HG02571 (cell line): Measurements from ENCODE around the gene ISG20.

Experiments used
- ATAC-seq: cut with Tn5 transposase; IDR thresholded peaks from one replicate; pipeline ENCODE4 v1.9.1; 2021; ENCODE audit warnings: mild to moderate bottlenecking, moderate library complexity; ENCODE audit not compliant: unreplicated experiment

The ISG20 gene

DNA sequence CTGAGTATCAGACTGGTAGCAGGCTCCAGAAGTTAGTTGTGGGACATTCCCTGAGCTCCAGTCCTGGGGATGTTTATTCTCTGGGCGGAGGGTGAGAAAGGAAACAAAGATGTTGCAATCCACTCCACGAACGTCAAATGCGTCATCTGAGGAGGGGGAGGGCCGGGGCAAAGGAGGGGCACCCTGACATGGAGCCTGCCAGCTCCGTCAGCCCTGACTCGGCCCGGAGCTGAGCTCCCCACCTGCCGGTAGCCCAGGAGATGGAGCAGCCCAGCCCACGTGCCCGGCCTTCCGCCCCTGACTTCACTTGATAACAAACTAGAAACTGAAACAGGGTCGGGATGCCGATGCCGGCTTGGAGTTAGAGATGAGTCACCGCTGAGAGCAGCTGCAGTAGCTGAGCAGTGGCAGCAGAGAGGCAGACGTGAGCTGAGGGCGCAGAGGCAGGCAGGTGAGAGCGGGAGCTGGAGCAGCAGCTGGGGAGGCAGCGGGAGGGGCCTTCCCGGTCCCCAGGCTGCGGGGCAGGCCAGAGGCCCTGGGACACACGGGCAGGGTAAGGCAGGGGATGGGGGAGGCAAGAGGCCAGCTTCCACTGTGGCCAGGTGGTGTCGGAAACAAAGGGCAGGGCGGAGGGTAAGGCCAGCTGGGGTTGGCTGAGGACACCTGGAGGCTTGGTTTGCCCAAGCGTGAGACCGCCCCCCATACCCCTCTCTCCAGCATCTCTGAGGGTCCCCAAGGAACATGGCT lies at the start of gene ISG20:
TSS of gene ISG20 (plus strand) at position 391 of the 747 bp plus-strand sequence. CDS start at position 742, 351 bp downstream.
- ATAC-seq, result peak; percentile 60

- no peak for ATAC-seq
Observed at GRCh38 chr15:88590759-88591158, 48.1 kb upstream of the ISG20 start.

DNA sequence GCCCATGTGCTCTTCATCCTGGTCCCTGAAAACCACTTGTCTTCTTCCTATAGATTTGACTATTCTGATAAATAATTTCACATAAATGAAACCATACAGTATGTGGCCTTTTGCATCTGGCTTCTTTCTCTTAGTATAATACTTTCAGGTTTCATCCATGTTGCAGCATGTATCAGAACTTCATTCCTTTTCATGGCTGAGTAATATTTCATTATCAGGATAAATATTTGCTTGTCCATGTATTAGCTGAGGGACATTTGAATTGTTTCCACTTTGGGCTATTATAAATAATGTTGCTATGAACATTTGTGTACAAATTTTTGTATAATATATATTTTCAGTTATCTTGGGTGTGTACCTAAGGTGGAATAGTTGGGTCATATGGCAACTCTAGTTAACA lies 47.4 kb upstream of the ISG20 start:
- no peak for ATAC-seq

DNA sequence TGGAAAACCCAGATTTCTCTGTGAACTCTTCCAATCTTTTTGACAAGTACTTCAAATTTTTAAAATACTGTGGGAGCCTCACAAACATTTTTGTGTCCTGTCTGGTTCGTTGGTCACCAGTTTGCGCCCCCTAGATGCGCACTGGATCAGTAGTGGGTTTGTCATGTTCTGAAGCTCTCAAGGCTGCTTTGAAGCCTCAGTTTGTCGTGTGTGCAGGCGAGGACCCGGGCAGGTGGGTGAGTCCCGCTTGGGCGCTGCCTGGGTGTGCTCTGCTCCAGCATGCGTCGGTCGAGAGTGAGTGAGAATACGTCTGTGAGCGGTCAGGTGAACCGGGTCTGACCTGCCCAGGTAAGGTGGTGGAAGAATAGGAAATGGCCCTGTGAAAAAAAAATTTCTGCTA lies 34.9 kb upstream of the ISG20 start:
- no peak for ATAC-seq

GRCh38 chr15:88604381-88605188 lies 34.2 kb upstream of the ISG20 start:
- ATAC-seq, result no peak

GRCh38 chr15:88605189-88606069 lies 33.4 kb upstream of the ISG20 start:
- ATAC-seq, result no peak

GRCh38 chr15:88606070-88606794 lies 32.6 kb upstream of the ISG20 start:
- no peak for ATAC-seq

GRCh38 chr15:88607951-88608350 lies 30.9 kb upstream of the ISG20 start:
- no peak for ATAC-seq

DNA sequence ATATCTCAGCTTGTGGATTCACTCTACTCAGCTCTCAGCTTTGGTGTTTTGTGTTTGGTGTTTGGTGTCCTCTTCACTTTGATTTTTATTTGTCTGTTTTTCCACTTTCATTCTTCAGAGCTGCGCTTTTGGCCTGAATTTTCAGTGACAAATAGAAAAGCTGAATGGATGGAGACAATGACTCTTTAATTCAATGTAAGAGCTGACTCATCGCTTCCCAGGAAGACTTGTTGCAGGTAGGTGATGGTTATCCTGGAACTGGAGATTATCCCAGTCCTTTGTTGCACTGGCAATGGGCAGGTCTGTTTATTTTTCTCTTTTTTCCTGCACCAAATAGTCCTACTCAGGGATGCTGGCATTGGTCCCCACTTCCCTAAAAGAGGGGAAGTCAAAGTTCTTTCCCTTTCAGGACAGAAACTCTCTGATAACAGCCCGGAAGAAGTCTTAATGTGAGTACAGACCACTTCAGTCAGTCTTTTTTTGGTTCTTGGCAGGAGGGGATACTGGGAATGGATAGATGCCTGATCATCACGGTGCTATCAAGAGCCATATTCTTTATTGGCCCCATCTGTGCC lies 30.1 kb upstream of the ISG20 start:
- no peak for ATAC-seq

GRCh38 chr15:88609344-88610090 lies 29.3 kb upstream of the ISG20 start:
- no peak for ATAC-seq

DNA sequence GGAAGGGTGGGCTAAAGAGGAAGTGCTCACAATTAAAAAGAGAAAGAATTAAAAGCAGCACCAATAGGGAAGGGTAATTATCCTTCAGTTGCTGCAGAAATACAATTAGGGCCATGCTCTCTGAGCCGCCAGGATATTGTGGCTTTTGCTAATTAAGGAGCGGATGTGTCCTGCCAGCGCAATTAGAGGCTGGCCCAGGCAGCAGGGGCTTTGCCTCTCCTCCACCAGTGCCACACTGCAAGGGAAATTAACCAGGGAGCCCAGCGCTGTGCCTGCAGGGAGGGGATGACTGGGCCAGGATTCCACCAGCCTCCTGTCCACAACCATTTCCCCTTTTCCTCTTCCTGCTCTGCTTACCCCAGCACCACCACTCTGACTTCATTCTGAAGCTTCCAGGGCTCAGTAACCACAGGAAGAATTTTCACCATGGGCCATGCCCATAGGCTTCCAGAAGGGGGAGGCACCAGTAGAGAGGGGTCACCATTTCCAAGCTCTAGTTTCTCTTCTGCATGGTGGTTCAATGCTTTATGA lies 28.1 kb upstream of the ISG20 start:
- no peak for ATAC-seq

GRCh38 chr15:88612186-88612796 lies 26.5 kb upstream of the ISG20 start:
- ATAC-seq, result no peak

- ATAC-seq, result no peak
Observed at GRCh38 chr15:88613074-88613944, 25.5 kb upstream of the ISG20 start.

DNA sequence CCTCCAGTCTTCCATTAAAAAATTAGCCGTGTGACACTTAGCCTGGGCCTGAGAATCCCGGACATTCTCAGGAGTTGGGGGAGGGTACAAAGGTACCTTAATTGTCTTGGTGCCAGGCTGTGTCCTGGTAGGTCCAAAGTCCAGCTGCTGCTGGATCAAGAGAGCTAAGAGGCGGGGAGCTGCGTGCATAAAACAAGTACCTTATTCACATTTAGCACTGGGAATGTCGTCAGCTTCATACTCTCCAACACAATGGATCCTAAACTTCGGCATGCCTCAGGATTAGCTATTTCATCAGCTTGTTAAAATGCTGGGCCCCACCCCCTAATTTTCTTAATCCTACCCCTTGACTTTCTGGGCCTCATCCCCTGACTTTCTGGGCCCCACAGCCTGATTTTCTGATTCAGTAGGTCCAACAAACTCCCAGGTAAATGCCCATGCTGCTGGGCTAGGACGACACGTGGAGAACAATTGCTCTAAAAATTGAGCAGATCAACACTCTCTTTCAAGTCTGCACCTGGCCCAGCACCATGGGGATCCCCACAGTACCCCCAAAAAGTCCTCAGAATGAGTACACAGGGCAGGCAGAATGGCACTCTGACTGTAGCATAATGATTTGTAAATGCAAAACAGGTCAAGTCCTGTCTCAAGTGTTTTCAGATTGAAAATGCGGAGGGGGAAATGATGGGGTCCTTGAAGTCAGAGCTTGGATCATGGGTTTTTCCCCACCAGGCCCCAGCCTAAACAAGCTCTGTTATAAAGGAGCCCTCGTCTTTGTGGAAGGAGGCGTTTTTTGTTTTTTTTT lies 23.3 kb upstream of the ISG20 start:
- ATAC-seq, result peak; percentile 71

DNA sequence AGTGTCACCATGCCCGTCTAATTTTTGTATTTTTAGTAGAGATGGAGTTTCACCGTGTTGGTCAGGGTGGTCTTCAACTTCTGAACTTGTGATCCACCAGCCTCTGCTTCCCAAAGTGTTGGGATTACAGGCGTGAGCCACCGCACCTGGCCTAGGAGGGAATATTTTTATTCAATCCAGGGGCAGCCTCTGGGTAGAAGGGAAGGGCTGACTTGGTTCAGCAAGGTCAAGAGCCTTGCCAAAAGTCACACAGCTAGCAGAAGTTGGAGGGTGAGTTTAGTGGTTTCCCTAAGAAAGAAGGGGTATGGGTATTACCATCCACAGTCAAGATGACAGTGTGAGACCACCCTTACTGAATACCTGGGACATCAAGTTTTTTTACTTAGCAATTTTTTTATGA lies 22.6 kb upstream of the ISG20 start:
- ATAC-seq, result no peak

DNA sequence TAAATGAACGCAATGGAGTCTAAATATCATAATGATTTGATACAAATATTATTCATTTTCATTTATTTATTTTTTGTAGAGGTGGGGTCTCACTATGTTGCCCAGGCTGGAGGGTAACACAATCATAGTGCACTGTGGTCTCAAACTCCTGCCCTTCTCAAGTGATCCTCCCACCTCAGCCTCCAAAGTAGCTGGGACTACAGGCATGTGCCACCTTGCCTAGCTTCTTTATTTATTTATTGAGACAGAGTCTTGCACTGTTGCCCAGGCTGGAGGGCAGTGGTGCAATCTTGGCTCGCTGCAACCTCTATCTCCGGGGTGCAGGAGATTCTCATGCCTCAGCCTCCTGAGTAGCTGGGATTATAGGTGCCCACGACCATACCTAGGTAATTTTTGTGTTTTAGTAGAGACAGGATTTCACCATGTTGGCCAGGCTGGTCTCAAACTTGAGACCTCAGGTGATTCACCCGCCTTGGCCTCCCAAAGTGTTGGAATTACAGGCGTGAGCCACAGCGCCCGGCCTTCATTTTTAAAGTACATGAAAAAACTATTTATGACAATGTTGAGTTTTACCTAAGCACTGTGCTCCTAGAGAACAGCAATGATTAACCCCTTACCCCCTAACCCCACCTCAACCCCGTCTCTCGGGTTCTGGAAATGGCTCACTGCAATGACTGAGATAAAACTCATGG lies 21.6 kb upstream of the ISG20 start:
- no peak for ATAC-seq
